K562 (cell line): ENCODE results near the gene PYROXD2. TPM values are rescaled to one million over a fixed set of nuclear protein-coding genes. Genes with fewer than 3 reads are reported as not detected.

Source experiments
- ATAC-seq: fragments of 200-7000 bp; cut with Tn5 transposase; 3 replicates; pipeline ENCODE4 v1.9.1; 2020; ENCODE audit warnings: moderate library complexity
- BruUV-seq: library from RNA; stranded (reverse); fragments of 400-500 nt; replicated peaks from 2 replicates; lab custom pipeline; 2021; lab: Mats Ljungman, UMichigan
- CTCF ChIA-PET: fragments of 300-600 bp; formaldehyde crosslinking; extraction: SDS; loops from one replicate; lab custom pipeline; 2021; ENCODE audit warnings: low intra/inter-chr PET ratio; lab: Yijun Ruan, JAX
- POLR2A ChIA-PET: fragments of 300-600, 350-650 bp; sonication (Branson Sonifier 250); formaldehyde crosslinking; extraction: SDS; loops from one replicate; lab custom pipeline; 2021; ENCODE audit warnings: antibody characterized with exemption, inconsistent platforms; lab: Yijun Ruan, JAX
- DNase-seq, 4 experiments: peaks; one replicate each; pipeline versions ENCODE4 v3.0.0 to v3.0.0-alpha.2; 2011 to 2018; ENCODE audit warnings: low spot score in 3 of 4, mixed read lengths in 3 of 4; ENCODE audit errors: extremely low read depth in 1 of 4
- FAIRE-seq: peaks from 2 replicates; lab custom pipeline; 2011; peaks lifted over from hg19 to GRCh38; lab: Jason Lieb, UNC
- H2AFZ ChIP-seq: 2 replicates; pipeline ENCODE4 v1.6.0; 2011; ENCODE audit warnings: low read depth, low read length, control low read depth, inconsistent platforms
- H3K27ac ChIP-seq: fragments of 200-600 bp; 3 replicates; pipeline ENCODE4 v1.8.0; 2011; ENCODE audit warnings: low read depth, mild to moderate bottlenecking, control low read depth, inconsistent platforms, low read length, moderate library complexity, mixed read lengths; ENCODE audit errors: extremely low read depth
- H3K27me3 ChIP-seq, 2 experiments: fragments of 300-600 bp in 1 of 2; 2 replicates in 1 of 2; 3 replicates in 1 of 2; pipeline versions ENCODE4 v1.6.0 to v1.8.0; 2011; ENCODE audit warnings: inconsistent platforms in 2 of 2, low read length in 2 of 2, mild to moderate bottlenecking in 1 of 2, mixed read lengths in 1 of 2, moderate library complexity in 1 of 2; ENCODE audit not compliant: control insufficient read depth in 2 of 2, insufficient read depth in 2 of 2
- H3K36me3 ChIP-seq: fragments of 300-600 bp; 3 replicates; pipeline ENCODE4 v1.8.0; 2011; ENCODE audit warnings: mild to moderate bottlenecking, low read length, inconsistent platforms; ENCODE audit not compliant: control insufficient read depth, insufficient read depth
- H3K4me1 ChIP-seq, 2 experiments: fragments of 200-600 bp in 1 of 2; replicated peaks in 1 of 2; 2 replicates in 1 of 2; 3 replicates in 1 of 2; pipeline versions ENCODE4 v1.5.1 to v1.8.0; 2011; ENCODE audit warnings: inconsistent platforms in 2 of 2, low read length in 2 of 2, mild to moderate bottlenecking in 1 of 2, mixed read lengths in 1 of 2, moderate library complexity in 1 of 2; ENCODE audit not compliant: control insufficient read depth in 2 of 2, insufficient read depth in 2 of 2
- H3K4me2 ChIP-seq: 2 replicates; pipeline ENCODE4 v1.6.1; 2011; ENCODE audit warnings: low read length, control low read depth, inconsistent platforms, mixed read lengths; ENCODE audit not compliant: insufficient read depth
- H3K4me3 ChIP-seq: fragments of 200-600 bp; sonication (generic), shearing (Covaris generic); 2 replicates; pipeline ENCODE4 v1.5.1; 2016; ENCODE audit warnings: control low read depth, inconsistent platforms
- H3K79me2 ChIP-seq: fragments of 200-600 bp; 3 replicates; pipeline ENCODE4 v1.8.0; 2011; ENCODE audit warnings: low read length, inconsistent platforms; ENCODE audit not compliant: control insufficient read depth, insufficient read depth
- H3K9ac ChIP-seq, 2 experiments: 2 replicates each; pipeline versions ENCODE4 v1.6.0 to v1.6.1; 2011; ENCODE audit warnings: low read depth in 2 of 2, low read length in 2 of 2, control low read depth in 1 of 2, inconsistent platforms in 1 of 2, mild to moderate bottlenecking in 1 of 2, mixed read lengths in 1 of 2; ENCODE audit not compliant: insufficient read depth in 1 of 2
- H3K9me1 ChIP-seq: one replicate; pipeline ENCODE4 v1.6.0; 2011; ENCODE audit warnings: inconsistent platforms, mild to moderate bottlenecking, low read length, moderate library complexity; ENCODE audit not compliant: control insufficient read depth, insufficient read depth
- H3K9me3 ChIP-seq: replicated peaks from 2 replicates; pipeline ENCODE4 v1.5.1; 2011; ENCODE audit warnings: low read depth, low read length, inconsistent platforms; ENCODE audit not compliant: control insufficient read depth, insufficient read depth
- H4K20me1 ChIP-seq: replicated peaks from 2 replicates; pipeline ENCODE4 v1.6.1; 2011; ENCODE audit warnings: low read length, inconsistent platforms, mixed read lengths; ENCODE audit not compliant: control insufficient read depth, insufficient read depth
- ASH1L ChIP-seq: fragments of 450-650 bp; IDR thresholded peaks from 2 replicates; pipeline ENCODE4 v1.6.1; 2018; ENCODE audit warnings: borderline replicate concordance, mild to moderate bottlenecking, low read depth; ENCODE audit not compliant: partially characterized antibody
- HMG20A ChIP-seq: fragments of 450-650 bp; formaldehyde crosslinking; conservative IDR thresholded peaks from 2 replicates; pipeline ENCODE4 v1.4.0; 2020; ENCODE audit warnings: mild to moderate bottlenecking, mixed read lengths
- KLF10 ChIP-seq: fragments of 250-450 bp; sonication (Bioruptor Pico); IDR thresholded peaks from 2 replicates; pipeline ENCODE4 v1.6.1; 2021; ENCODE audit warnings: matching md5 sums
- POLR2AphosphoS5 ChIP-seq: IDR thresholded peaks from 2 replicates; pipeline ENCODE4 v1.6.1; 2011; ENCODE audit warnings: mild to moderate bottlenecking, low read depth, low read length, moderate library complexity; ENCODE audit not compliant: control insufficient read depth, insufficient read depth
- SETDB1 ChIP-seq: IDR thresholded peaks from one replicate; pipeline ENCODE4 v1.6.1; 2012; ENCODE audit warnings: low read length, control low read depth, inconsistent platforms
- ZNF431 ChIP-seq: sonication (generic); formaldehyde crosslinking; IDR thresholded peaks from 2 replicates; pipeline ENCODE4 v1.8.0; 2022; ENCODE audit warnings: mild to moderate bottlenecking, missing genetic modification reagents
- ZNF57 ChIP-seq: fragments of 450-650 bp; formaldehyde crosslinking; IDR thresholded peaks from 2 replicates; pipeline ENCODE4 v1.4.0; 2020; ENCODE audit warnings: mild to moderate bottlenecking, moderate library complexity
- WGBS: fragments of 100-300 bp; shearing (Covaris generic); methylation state at CpG from one replicate; pipeline ENCODE4 v1.1.6; 2016; ENCODE audit warnings: low coverage, mixed read lengths; ENCODE audit not compliant: insufficient coverage; ENCODE audit errors: missing lambda C conversion rate; 5-methylcytosine and 5-hydroxymethylcytosine counted together
- in situ Hi-C: fragments of 300-500 bp; cut with MboI; formaldehyde crosslinking; loops from 4 replicates; pipeline ENCODE4 v1.15.0; 2018; ENCODE audit warnings: inconsistent platforms, mixed read lengths
- intact Hi-C: fragments of 100-400 bp; cut with micrococcal nuclease; formaldehyde crosslinking; loops from 2 replicates; pipeline ENCODE4 v1.14.2; 2022
- polyA plus RNA-seq, 8 experiments: library from polyadenylated mRNA; depleted of rRNA in 4 of 8; stranded (reverse) in 5 of 8; unstranded in 3 of 8; fragments of >200 nt; fragmentation: Nextera tagmentation in 2 of 8; fragmentation: Illumina TruSeq in 1 of 8; extraction: Ambion mirVana in 2 of 8; extraction: Trizol in 1 of 8; gene quantifications; 2 replicates each; pipeline versions ENCODE4 v1.2.1 to v1.2.3, GENCODE V29; 2011 to 2014; ENCODE audit warnings: inconsistent platforms in 1 of 8, missing spikeins in 1 of 8
- total RNA-seq, 7 experiments: library from RNA; depleted of rRNA in 6 of 7; stranded (reverse); fragments of >200 nt in 6 of 7; fragmentation: Illumina TruSeq in 2 of 7; extraction: Trizol in 2 of 7; gene quantifications; 2 replicates each; pipeline versions ENCODE4 v1.2.1 to v1.2.3, GENCODE V29; 2011 to 2021; ENCODE audit warnings: low replicate concordance in 1 of 7
- TF ChIP-seq, protein P1 (sequence below): fragments of 200-800 bp; sonication (Bioruptor generic); IDR thresholded peaks from 2 replicates; pipeline ENCODE4 v1.6.1; 2017; ENCODE audit warnings: missing genetic modification characterization, missing compliant biosample characterization
- TF ChIP-seq, protein P2 (sequence below), 2 experiments: fragments of 450-650 bp; IDR thresholded peaks; 2 replicates each; pipeline ENCODE4 v1.6.1; 2016
- TF ChIP-seq, protein P3 (sequence below), 3 experiments: fragments of 200-800 bp in 1 of 3; fragments of 250-450 bp in 1 of 3; fragments of 450-650 bp in 1 of 3; sonication (Bioruptor Pico) in 1 of 3; sonication (Bioruptor generic) in 1 of 3; formaldehyde crosslinking in 1 of 3; IDR thresholded peaks; 2 replicates each; pipeline versions ENCODE4 v1.6.1 to v1.8.0; 2016 to 2022; ENCODE audit warnings: mild to moderate bottlenecking in 2 of 3, missing genetic modification characterization in 2 of 3, missing compliant biosample characterization in 1 of 3, moderate library complexity in 1 of 3

Gene PYROXD2
- total and polyA plus RNA-seq, 9 of the 15 experiments (the other 6 are each of a cell fraction or from before 2014, with no cell fraction given), result 0.14 to 1.4 (median 0.58) TPM

DNA sequence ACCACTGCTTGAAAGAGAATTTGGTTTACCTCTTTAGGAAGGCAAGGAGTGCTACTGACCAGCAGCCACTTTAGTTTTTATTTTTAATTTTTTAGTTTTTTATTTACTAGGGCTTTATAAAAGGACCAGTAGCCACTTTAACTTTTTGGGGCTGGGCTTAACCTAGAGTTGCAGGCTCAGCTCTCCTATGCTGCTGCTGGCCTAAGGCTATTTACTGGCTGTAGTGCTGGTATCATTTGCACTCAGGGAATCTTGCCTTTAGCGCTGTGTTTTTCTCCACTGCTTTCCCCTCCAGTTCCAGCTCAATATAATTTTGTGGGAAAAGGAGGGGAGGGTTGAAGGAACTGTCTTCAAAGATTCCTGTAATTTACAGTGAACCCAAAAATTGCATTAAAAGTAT lies 18.4 kb upstream of the PYROXD2 start:
- no TSS peak for BruUV-seq
- ChIA-PET POLR2A (no interaction called here), CTCF (no interaction called here)
- in situ Hi-C loops (no loop called here), intact Hi-C loops (no loop called here)
- no peaks in the 10 kb centered on the region for H4K20me1 ChIP-seq
- ATAC-seq (no peak), FAIRE-seq (no peak), DNase-seq (no peak)
- peaks cover 72% of the 10 kb centered on the region; the same call in 2 of the 3 replicates for H3K36me3 ChIP-seq
- no peak overlapping the region for H2AFZ ChIP-seq
- H3K4me2 ChIP-seq, result no peak overlapping the region
- H3K9me3 ChIP-seq, result no peaks in the 10 kb centered on the region
- no peak overlapping the region for H3K9ac ChIP-seq
- H3K4me3 ChIP-seq, result no peak overlapping the region
- H3K27ac ChIP-seq, result no peak overlapping the region
- no peaks in the 10 kb centered on the region for H3K9me1 ChIP-seq
- H3K79me2 ChIP-seq, result no peaks in the 10 kb centered on the region
- WGBS, result 88% methylated on average over 1 of the region's 1 CpG
- H3K4me1 ChIP-seq, result no peaks in the 10 kb centered on the region
- no peaks in the 10 kb centered on the region for H3K27me3 ChIP-seq
- TF ChIP-seq, protein P1, sequence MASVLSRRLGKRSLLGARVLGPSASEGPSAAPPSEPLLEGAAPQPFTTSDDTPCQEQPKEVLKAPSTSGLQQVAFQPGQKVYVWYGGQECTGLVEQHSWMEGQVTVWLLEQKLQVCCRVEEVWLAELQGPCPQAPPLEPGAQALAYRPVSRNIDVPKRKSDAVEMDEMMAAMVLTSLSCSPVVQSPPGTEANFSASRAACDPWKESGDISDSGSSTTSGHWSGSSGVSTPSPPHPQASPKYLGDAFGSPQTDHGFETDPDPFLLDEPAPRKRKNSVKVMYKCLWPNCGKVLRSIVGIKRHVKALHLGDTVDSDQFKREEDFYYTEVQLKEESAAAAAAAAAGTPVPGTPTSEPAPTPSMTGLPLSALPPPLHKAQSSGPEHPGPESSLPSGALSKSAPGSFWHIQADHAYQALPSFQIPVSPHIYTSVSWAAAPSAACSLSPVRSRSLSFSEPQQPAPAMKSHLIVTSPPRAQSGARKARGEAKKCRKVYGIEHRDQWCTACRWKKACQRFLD, result no peak
- no peak for TF ChIP-seq KLF10 (CRISPR knock-in tag)
- no peak for TF ChIP-seq ZNF57 (CRISPR knock-in tag)
- TF ChIP-seq SETDB1, result no peak
- no peak for TF ChIP-seq ASH1L
- TF ChIP-seq ZNF431 (CRISPR knock-in tag), result no peak
- TF ChIP-seq POLR2AphosphoS5, result no peak
- TF ChIP-seq, protein P2, sequence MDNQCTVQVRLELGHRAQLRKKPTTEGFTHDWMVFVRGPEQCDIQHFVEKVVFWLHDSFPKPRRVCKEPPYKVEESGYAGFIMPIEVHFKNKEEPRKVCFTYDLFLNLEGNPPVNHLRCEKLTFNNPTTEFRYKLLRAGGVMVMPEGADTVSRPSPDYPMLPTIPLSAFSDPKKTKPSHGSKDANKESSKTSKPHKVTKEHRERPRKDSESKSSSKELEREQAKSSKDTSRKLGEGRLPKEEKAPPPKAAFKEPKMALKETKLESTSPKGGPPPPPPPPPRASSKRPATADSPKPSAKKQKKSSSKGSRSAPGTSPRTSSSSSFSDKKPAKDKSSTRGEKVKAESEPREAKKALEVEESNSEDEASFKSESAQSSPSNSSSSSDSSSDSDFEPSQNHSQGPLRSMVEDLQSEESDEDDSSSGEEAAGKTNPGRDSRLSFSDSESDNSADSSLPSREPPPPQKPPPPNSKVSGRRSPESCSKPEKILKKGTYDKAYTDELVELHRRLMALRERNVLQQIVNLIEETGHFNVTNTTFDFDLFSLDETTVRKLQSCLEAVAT (IDR thresholded peaks at IDR 0.05), result no peak
- TF ChIP-seq, protein P3, sequence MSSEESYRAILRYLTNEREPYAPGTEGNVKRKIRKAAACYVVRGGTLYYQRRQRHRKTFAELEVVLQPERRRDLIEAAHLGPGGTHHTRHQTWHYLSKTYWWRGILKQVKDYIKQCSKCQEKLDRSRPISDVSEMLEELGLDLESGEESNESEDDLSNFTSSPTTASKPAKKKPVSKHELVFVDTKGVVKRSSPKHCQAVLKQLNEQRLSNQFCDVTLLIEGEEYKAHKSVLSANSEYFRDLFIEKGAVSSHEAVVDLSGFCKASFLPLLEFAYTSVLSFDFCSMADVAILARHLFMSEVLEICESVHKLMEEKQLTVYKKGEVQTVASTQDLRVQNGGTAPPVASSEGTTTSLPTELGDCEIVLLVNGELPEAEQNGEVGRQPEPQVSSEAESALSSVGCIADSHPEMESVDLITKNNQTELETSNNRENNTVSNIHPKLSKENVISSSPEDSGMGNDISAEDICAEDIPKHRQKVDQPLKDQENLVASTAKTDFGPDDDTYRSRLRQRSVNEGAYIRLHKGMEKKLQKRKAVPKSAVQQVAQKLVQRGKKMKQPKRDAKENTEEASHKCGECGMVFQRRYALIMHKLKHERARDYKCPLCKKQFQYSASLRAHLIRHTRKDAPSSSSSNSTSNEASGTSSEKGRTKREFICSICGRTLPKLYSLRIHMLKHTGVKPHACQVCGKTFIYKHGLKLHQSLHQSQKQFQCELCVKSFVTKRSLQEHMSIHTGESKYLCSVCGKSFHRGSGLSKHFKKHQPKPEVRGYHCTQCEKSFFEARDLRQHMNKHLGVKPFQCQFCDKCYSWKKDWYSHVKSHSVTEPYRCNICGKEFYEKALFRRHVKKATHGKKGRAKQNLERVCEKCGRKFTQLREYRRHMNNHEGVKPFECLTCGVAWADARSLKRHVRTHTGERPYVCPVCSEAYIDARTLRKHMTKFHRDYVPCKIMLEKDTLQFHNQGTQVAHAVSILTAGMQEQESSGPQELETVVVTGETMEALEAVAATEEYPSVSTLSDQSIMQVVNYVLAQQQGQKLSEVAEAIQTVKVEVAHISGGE (CRISPR knock-in tag; IDR thresholded peaks at IDR 0.05), result no peak
- no peak for TF ChIP-seq HMG20A (CRISPR knock-in tag)
